Left lung (tissue), 10 donors: ENCODE measurements around the gene ZDHHC16. TPM values are rescaled to one million over a fixed set of nuclear protein-coding genes. Genes with fewer than 3 reads are reported as not detected.

ENCODE experiments used
- ATAC-seq: fragments of 200-7000 bp; cut with Tn5 transposase; one replicate; pipeline ENCODE4 v1.9.1; 2020; ENCODE audit warnings: moderate library complexity
- DNase-seq, 4 donors: peaks; one replicate each; pipeline ENCODE4 v3.0.0-alpha.2; 2013 to 2020
- H3K27ac ChIP-seq, 2 donors: fragments of 200-600 bp; sonication (generic) in 1 of 2; one replicate each; pipeline versions ENCODE4 v1.5.0 to v1.8.0; 2020 to 2021
- H3K27me3 ChIP-seq, 2 donors: fragments of 200-600 bp; sonication (generic) in 1 of 2; one replicate each; pipeline versions ENCODE4 v1.5.0 to v1.8.0; 2020 to 2021
- H3K36me3 ChIP-seq, 2 donors: fragments of 200-600 bp; sonication (generic) in 1 of 2; one replicate each; pipeline versions ENCODE4 v1.5.0 to v1.8.0; 2020 to 2021
- H3K4me1 ChIP-seq, 2 donors: fragments of 200-600 bp; one replicate each; pipeline ENCODE4 v1.8.0; 2021
- H3K4me3 ChIP-seq, 2 donors: fragments of 200-600 bp; sonication (generic) in 1 of 2; one replicate each; pipeline versions ENCODE4 v1.5.0 to v1.8.0; 2020 to 2021; ENCODE audit warnings: mild to moderate bottlenecking in 1 of 2
- H3K9me3 ChIP-seq, 2 donors: fragments of 200-600 bp; sonication (generic) in 1 of 2; one replicate each; pipeline versions ENCODE4 v1.5.0 to v1.8.0; 2020 to 2021
- CTCF ChIP-seq, 2 donors: fragments of 200-600 bp; sonication (generic) in 1 of 2; IDR thresholded peaks; one replicate each; pipeline versions ENCODE4 v1.5.0 to v1.8.0; 2021; ENCODE audit warnings: antibody characterized with exemption in 2 of 2
- intact Hi-C, 2 donors: fragments of 100-400 bp; cut with DNase I; formaldehyde crosslinking; loops; one replicate each; pipeline versions ENCODE4 v1.11.2 to v1.14.2; 2022
- polyA plus RNA-seq, 6 donors: library from polyadenylated mRNA; unstranded; fragments of 120-200 nt; gene quantifications; one replicate each; pipeline ENCODE4 v1.2.1, GENCODE V29; 2013; ENCODE audit not compliant: insufficient read length in 6 of 6
- total RNA-seq, 2 donors: library from RNA; stranded (reverse); fragmentation: NEBNext Ultra II Directional; extraction: Animal tissue kit (Norgen Biotek cat#: 25700); gene quantifications; one replicate each; pipeline ENCODE4 v1.2.1, GENCODE V29; 2021
- donor health status: DM: no; HTN: yes; CAD: no.
- donor health status: DM: no; HTN: no; CAD: no.

ZDHHC16 gene
- total and polyA plus RNA-seq, 8 donors, result 44.8 to 65.2 (median 47.7) TPM

GRCh38 chr10:97506199-97506991 lies 60.4 kb downstream of the ZDHHC16 start:
- no peak for DNase-seq
- H3K36me3 ChIP-seq, result no peaks in the 10 kb centered on the region
- peak overlapping the region in 1 of 2 donors; percentile 28 for H3K27ac ChIP-seq
- H3K27me3 ChIP-seq, result no peaks in the 10 kb centered on the region
- intact Hi-C loops, result no loop called here
- peaks cover 7 to 17% of the 10 kb centered on the region in 2 donors for H3K4me1 ChIP-seq
- no peaks in the 10 kb centered on the region for H3K9me3 ChIP-seq
- H3K4me3 ChIP-seq, result no peak overlapping the region
- TF ChIP-seq CTCF (IDR thresholded peaks at IDR 0.05), result no peak
- peak; percentile 46 for ATAC-seq

Other genes with a start within 250 kb of the ZDHHC16 start
- gene ARHGAP19, start 153.5 kb upstream of the ZDHHC16 start, total RNA-seq, result 10 to 100 TPM in 1 of 2 donors, 1 to 10 TPM in 1; 9.8 to 11.4 TPM
- 10 to 100 TPM; 24.7 to 30.7 (median 27.3) TPM for gene ARHGAP19, start 153.5 kb upstream of the ZDHHC16 start, polyA plus RNA-seq
- 10 to 100 TPM in 1 of 2 donors, 1 to 10 TPM in 1; 5.2 to 10.8 TPM for gene FRAT1, start 126.9 kb upstream of the ZDHHC16 start, total RNA-seq
- gene FRAT1, start 126.9 kb upstream of the ZDHHC16 start, polyA plus RNA-seq, result 1 to 10 TPM; 2.4 to 3.6 (median 3.2) TPM
- gene FRAT2, start 111.4 kb upstream of the ZDHHC16 start, total RNA-seq, result 10 to 100 TPM; 12.8 to 30.2 TPM
- 1 to 10 TPM; 7.4 to 9.3 (median 8.5) TPM for gene FRAT2, start 111.4 kb upstream of the ZDHHC16 start, polyA plus RNA-seq
- gene RRP12, start 44.8 kb upstream of the ZDHHC16 start, total RNA-seq, result 10 to 100 TPM; 21.2 to 40.4 TPM
- gene RRP12, start 44.8 kb upstream of the ZDHHC16 start, polyA plus RNA-seq, result 10 to 100 TPM; 22.6 to 36.2 (median 24.8) TPM
- gene PGAM1, start 20.0 kb upstream of the ZDHHC16 start, total RNA-seq, result 100 to 1,000 TPM; 209 to 236 TPM
- gene PGAM1, start 20.0 kb upstream of the ZDHHC16 start, polyA plus RNA-seq, result 100 to 1,000 TPM; 155 to 173 (median 163) TPM
- 10 to 100 TPM; 27.2 to 30.4 TPM for gene EXOSC1, start 169 bp upstream of the ZDHHC16 start, total RNA-seq
- 10 to 100 TPM; 34.9 to 43.1 (median 40.1) TPM for gene EXOSC1, start 169 bp upstream of the ZDHHC16 start, polyA plus RNA-seq
- gene MMS19, start 52.2 kb downstream of the ZDHHC16 start, total RNA-seq, result 10 to 100 TPM; 60.1 to 60.7 TPM
- 100 to 1,000 TPM in 3 of 6 donors, 10 to 100 TPM in 3; 94.4 to 113 (median 101) TPM for gene MMS19, start 52.2 kb downstream of the ZDHHC16 start, polyA plus RNA-seq
- gene UBTD1, start 52.7 kb downstream of the ZDHHC16 start, total RNA-seq, result 10 to 100 TPM; 30.4 to 41.0 TPM
- gene UBTD1, start 52.7 kb downstream of the ZDHHC16 start, polyA plus RNA-seq, result 10 to 100 TPM; 16.6 to 25.2 (median 19.2) TPM
- 1 to 10 TPM; 1.3 to 1.9 TPM for gene ANKRD2, start 126.6 kb downstream of the ZDHHC16 start, total RNA-seq
- under 1 TPM; 0.18 to 0.43 (median 0.25) TPM for gene ANKRD2, start 126.6 kb downstream of the ZDHHC16 start, polyA plus RNA-seq
- gene HOGA1, start 138.2 kb downstream of the ZDHHC16 start, total RNA-seq, result 1 to 10 TPM; 1.1 to 1.2 TPM
- gene HOGA1, start 138.2 kb downstream of the ZDHHC16 start, polyA plus RNA-seq, result 1 to 10 TPM in 4 of 6 donors, under 1 TPM in 2; 0.85 to 2.2 (median 1.5) TPM
- gene C10orf62, start 143.5 kb downstream of the ZDHHC16 start, total RNA-seq, result not detected
- gene C10orf62, start 143.5 kb downstream of the ZDHHC16 start, polyA plus RNA-seq, result under 1 TPM in 2 of 6 donors, not detected in 4; 0.14 to 0.15 TPM
- gene MORN4, start 187.3 kb downstream of the ZDHHC16 start, total RNA-seq, result 1 to 10 TPM; 4.1 to 10.0 TPM
- gene MORN4, start 187.3 kb downstream of the ZDHHC16 start, polyA plus RNA-seq, result 10 to 100 TPM; 14.2 to 21.1 (median 15.8) TPM
- 10 to 100 TPM; 25.8 to 27.1 TPM for gene PI4K2A, start 194.5 kb downstream of the ZDHHC16 start, total RNA-seq
- 10 to 100 TPM; 12.7 to 17.1 (median 14.2) TPM for gene PI4K2A, start 194.5 kb downstream of the ZDHHC16 start, polyA plus RNA-seq
- gene AVPI1, start 241.1 kb downstream of the ZDHHC16 start, total RNA-seq, result 10 to 100 TPM; 15.2 to 19.7 TPM
- 1 to 10 TPM; 4.3 to 5.5 (median 5.1) TPM for gene AVPI1, start 241.1 kb downstream of the ZDHHC16 start, polyA plus RNA-seq